SJSA1 (cell line): ENCODE results near the gene SGK1. TPM values are rescaled to one million over a fixed set of nuclear protein-coding genes. Genes with fewer than 3 reads are reported as not detected.
"Not testable (repeated sequence)": the region's sequence is repeated elsewhere in the genome, so short reads cannot be mapped to it uniquely, and the experiment has no call there.

ENCODE experiments used
- DNase-seq, 2 experiments: peaks; one replicate each; pipeline ENCODE4 v3.0.0-alpha.2; 2015 to 2020; ENCODE audit warnings: low spot score in 2 of 2, low read depth in 1 of 2
- H3K27ac ChIP-seq: fragments of 250-450 bp; sonication (Bioruptor Pico); 2 replicates; pipeline ENCODE4 v1.5.1; 2020; ENCODE audit warnings: mild to moderate bottlenecking, moderate library complexity
- H3K27me3 ChIP-seq: fragments of 250-450 bp; sonication (Bioruptor Pico); replicated peaks from 2 replicates; pipeline ENCODE4 v1.5.1; 2020; ENCODE audit warnings: mild to moderate bottlenecking, moderate library complexity
- H3K36me3 ChIP-seq: fragments of 250-450 bp; sonication (Bioruptor Pico); 2 replicates; pipeline ENCODE4 v1.5.1; 2020; ENCODE audit warnings: mild to moderate bottlenecking
- H3K4me1 ChIP-seq: fragments of 250-450 bp; sonication (Bioruptor Pico); replicated peaks from 2 replicates; pipeline ENCODE4 v1.6.1; 2021; ENCODE audit warnings: mild to moderate bottlenecking
- H3K4me3 ChIP-seq: fragments of 250-450 bp; sonication (Bioruptor Pico); 2 replicates; pipeline ENCODE4 v1.5.1; 2020; ENCODE audit warnings: mild to moderate bottlenecking
- H3K9me3 ChIP-seq: fragments of 250-450 bp; sonication (Bioruptor Pico); replicated peaks from 2 replicates; pipeline ENCODE4 v1.5.1; 2020; ENCODE audit warnings: mild to moderate bottlenecking
- total RNA-seq: library from RNA; depleted of rRNA; stranded (reverse); fragments of >200 nt; shearing (Covaris generic); gene quantifications from 2 replicates; pipeline ENCODE4 v1.2.3, GENCODE V29; 2014

Gene SGK1
- total RNA-seq, 1 experiment from 2014 or later = 53.9 TPM

DNA sequence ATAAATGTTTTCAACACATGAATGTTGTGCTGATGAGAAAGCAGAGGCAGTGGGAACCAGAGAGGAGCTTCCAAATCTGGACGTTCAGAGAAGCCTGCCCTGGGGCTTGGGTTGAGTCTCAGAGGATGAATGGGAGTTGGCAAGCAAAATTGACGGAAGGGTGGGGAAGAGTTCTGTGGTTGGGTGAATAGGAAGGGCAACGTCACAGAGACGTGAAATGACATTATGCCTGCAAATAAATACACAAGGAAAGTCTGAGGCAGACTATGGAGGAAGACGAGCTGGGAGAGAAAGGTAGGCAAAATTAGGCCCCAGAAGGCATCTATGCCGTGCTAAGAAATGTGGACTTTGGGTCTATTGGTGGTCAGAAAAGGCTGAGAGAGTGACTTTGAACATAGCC is 25.2 kb upstream of the SGK1 start:
- no peak overlapping the region for H3K27ac ChIP-seq
- H3K9me3 ChIP-seq = no peaks in the 10 kb centered on the region
- no peak overlapping the region for H3K4me3 ChIP-seq
- DNase-seq = no peak
- H3K27me3 ChIP-seq = no peaks in the 10 kb centered on the region
- no peaks in the 10 kb centered on the region for H3K36me3 ChIP-seq
- peaks cover 1% of the 10 kb centered on the region for H3K4me1 ChIP-seq

DNA sequence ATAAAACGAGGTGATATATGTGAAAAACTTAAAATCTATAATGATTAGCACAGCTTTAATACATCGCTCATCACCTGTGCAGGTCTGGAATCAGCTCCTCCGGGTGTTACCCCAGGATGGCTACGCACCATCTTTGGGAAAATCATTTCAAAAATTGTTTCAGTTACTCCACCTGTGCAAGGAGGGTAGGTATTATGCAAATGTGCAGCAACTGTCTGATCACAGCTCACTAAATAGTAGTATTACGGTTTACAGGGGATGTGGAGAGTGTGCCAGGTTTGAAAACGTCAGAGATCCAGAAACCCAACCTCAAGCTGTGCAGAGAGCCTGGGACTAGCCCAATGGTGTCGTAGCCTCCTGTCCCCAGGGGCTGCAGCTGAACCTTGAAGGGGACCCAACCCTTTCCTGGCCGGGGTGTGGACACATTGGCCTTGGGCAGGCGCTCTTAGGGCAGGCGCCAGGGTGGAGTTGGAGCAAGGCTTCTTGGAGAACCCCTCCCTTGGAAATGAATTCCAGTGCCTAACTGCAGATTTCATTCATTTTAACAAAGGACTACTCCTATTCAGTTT is 24.2 kb upstream of the SGK1 start:
- DNase-seq = no peak
- no peaks in the 10 kb centered on the region for H3K27me3 ChIP-seq
- H3K4me3 ChIP-seq = no peak overlapping the region
- no peaks in the 10 kb centered on the region for H3K4me1 ChIP-seq
- H3K27ac ChIP-seq = no peak overlapping the region
- H3K9me3 ChIP-seq = no peaks in the 10 kb centered on the region
- H3K36me3 ChIP-seq = no peaks in the 10 kb centered on the region

DNA sequence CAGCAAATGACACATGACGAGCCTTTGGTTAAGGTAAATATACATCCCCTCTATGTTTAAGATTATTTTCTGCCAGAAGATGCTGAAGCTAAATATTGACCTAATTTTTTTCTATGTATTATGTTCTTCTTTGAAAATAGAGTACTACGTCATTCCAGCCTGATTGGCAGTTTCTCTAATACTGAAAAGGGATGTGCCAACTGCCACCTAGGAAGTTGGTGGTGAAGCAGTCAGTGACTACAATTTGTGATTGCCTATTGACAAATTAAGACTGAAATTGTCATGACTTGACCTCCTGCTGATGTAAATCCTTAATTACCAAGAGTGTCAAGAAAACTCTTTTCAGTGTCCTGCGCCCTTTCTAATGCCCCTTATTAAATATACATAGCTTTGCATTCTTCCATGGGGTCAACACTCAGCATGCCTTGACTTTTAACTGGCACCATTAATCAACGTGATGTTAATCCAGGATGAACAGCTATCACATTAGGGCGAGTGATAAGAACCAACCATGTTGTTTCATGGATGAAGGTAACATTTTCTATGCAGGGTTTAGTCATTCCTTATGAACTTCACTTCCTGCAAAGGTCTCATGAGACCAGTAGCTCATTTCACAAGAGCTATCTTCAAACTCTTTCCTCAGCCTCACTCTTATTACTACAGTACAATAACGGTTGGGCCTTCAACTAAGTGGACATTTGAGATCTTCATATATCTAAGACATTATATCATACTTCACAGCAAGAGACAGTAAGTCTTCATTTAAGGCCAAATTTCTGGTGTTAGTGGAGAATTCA is 22.5 kb upstream of the SGK1 start:
- H3K36me3 ChIP-seq = no peaks in the 10 kb centered on the region
- no peaks in the 10 kb centered on the region for H3K4me1 ChIP-seq
- H3K27me3 ChIP-seq = no peaks in the 10 kb centered on the region
- no peaks in the 10 kb centered on the region for H3K9me3 ChIP-seq
- no peak for DNase-seq
- no peak overlapping the region for H3K27ac ChIP-seq
- H3K4me3 ChIP-seq = no peak overlapping the region

DNA sequence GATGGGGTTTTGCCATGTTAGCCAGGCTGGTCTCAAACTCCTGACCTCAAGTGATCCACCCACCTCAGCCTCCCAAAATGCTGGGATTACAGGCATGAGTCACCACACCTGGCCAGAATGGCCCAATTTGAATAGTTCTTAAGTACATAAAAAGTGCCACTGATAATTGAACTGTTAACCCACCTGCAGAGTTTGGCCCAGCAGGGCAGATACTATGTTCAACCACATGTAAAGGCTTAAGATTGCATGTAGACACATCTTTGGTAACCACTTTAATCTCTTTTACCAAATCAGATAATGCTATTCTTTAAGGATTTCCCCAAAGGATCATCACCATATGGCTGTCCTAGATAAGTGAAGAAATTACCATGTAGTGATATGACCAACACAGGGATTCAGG is 21.3 kb upstream of the SGK1 start:
- DNase-seq = no peak
- no peaks in the 10 kb centered on the region for H3K4me1 ChIP-seq

DNA sequence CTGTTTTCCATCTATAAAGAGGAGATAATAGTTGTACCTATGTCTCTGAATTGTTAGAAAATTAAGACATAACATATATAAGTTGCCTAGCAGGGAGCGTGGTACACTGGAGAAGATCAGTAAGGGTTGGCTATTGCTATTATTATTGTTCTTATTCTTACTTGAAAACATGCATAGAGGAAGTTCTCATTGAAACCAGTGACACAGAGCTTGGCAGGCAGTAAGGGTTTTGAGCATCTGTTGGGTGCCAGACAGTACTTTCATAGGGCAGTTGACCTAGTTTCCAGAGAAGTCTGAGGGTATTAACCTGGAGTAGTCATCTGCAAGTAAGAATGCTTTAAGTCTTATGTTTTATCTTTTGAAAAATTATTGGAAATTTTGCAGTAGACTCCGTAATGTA is 13.3 kb upstream of the SGK1 start:
- Histone ChIP-seq H3K4me1 (no peaks in the 10 kb centered on the region), H3K9me3 (0 out of 2 replicates have a peak, but pooled peaks cover 2% of the 10 kb centered on the region), H3K4me3 (no peak overlapping the region), H3K36me3 (no peaks in the 10 kb centered on the region), H3K27me3 (no peaks in the 10 kb centered on the region), H3K27ac (no peak overlapping the region)
- DNase-seq = no peak

More for the DNA sequence above, 21.3 kb upstream of the SGK1 start:
- H3K27me3 ChIP-seq = no peaks in the 10 kb centered on the region
- no peaks in the 10 kb centered on the region for H3K36me3 ChIP-seq
- no peak overlapping the region for H3K27ac ChIP-seq
- no peak overlapping the region for H3K4me3 ChIP-seq
- H3K9me3 ChIP-seq = no peaks in the 10 kb centered on the region

DNA sequence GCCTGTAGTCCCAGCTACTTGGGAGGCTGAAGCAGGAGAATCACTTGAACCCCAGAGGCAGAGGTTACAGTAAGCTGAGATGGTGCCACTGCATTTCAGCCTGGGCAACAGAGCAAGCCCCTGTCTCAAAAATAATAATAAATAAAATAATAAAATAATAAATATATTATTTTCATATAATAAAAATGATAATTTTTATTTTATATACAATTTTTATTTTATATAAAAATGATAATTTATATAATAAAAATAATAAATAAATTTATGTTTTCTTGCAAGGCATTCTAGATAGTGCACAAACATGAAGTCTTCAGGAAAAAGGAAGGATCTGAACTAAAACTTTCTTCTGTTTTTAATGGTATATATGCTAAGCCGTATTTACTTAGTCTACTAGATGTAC is 12.6 kb upstream of the SGK1 start:
- no peaks in the 10 kb centered on the region for H3K36me3 ChIP-seq
- no peak overlapping the region for H3K4me3 ChIP-seq
- H3K27ac ChIP-seq = no peak overlapping the region
- no peaks in the 10 kb centered on the region for H3K27me3 ChIP-seq
- H3K9me3 ChIP-seq = 0 out of 2 replicates have a peak, but pooled peaks cover 2% of the 10 kb centered on the region
- no peaks in the 10 kb centered on the region for H3K4me1 ChIP-seq
- DNase-seq = no peak

DNA sequence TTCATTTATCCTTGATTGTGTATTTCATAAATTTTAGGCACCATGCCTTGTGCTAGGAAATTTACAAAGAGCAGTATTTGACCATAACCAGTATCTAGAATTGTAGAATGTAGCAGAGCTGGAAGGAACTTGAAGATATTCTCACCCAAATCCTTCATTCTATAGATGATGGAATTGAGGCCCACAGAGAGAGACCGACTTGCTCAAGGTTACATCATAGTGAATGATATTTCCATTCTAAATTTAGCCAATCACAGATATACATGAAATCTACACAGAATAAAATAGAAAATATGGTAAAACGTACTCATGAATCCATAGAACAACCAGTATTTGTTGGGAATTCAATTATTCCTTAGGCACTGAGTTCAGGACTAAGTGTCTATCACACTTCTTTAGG is 10.9 kb upstream of the SGK1 start:
- no peak for DNase-seq
- Histone ChIP-seq H3K9me3 (0 out of 2 replicates have a peak, but pooled peaks cover 2% of the 10 kb centered on the region), H3K4me1 (no peaks in the 10 kb centered on the region)

DNA sequence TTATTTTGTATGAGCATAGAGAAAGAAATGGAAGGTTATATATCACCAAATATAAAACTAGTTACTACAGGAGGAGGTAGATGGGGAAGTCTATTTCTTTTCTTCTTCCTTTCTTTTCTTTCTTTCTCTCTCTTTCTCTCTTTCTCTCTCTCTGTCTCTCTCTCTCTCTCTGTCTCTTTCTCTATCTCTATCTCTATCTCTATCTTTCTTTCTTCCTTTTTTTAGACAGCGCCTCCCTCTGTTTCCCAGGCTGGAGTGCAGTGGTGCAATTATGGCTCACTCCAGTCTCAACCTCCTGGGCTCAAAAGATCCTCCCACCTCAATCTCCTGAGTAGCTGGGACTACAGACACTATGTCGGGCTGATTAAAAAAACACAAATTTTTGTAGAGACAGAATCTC is 10.2 kb upstream of the SGK1 start:
- no peak overlapping the region for H3K27ac ChIP-seq
- no peaks in the 10 kb centered on the region for H3K4me1 ChIP-seq
- no peaks in the 10 kb centered on the region for H3K27me3 ChIP-seq
- H3K36me3 ChIP-seq = no peaks in the 10 kb centered on the region
- DNase-seq = no peak
- H3K9me3 ChIP-seq = 0 out of 2 replicates have a peak, but pooled peaks cover 2% of the 10 kb centered on the region
- no peak overlapping the region for H3K4me3 ChIP-seq

More for the DNA sequence above, 10.9 kb upstream of the SGK1 start:
- Histone ChIP-seq H3K27me3 (no peaks in the 10 kb centered on the region), H3K27ac (no peak overlapping the region), H3K4me3 (no peak overlapping the region), H3K36me3 (no peaks in the 10 kb centered on the region)

DNA sequence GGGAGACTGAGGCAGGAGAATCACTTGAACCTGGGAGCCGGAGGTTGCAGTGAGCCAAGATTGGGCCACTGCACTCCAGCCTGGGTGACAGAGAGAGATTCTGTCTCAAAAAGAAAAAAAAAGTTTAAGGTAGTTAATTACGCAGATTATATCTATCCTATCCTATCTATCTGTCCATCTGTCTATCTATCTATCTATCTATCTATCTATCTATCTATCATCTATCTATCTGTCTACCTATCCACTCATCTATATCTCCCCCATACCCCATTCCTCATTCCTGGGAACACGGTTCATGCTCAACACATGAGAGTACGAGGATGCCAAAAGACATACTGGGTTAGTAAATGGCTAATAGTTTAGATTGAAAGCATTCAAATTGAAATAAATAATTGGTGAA is 8.3 kb upstream of the SGK1 start:
- not testable (repeated sequence) for DNase-seq, H3K4me3 ChIP-seq, H3K9me3 ChIP-seq, H3K27me3 ChIP-seq, H3K27ac ChIP-seq, H3K4me1 ChIP-seq, H3K36me3 ChIP-seq

DNA sequence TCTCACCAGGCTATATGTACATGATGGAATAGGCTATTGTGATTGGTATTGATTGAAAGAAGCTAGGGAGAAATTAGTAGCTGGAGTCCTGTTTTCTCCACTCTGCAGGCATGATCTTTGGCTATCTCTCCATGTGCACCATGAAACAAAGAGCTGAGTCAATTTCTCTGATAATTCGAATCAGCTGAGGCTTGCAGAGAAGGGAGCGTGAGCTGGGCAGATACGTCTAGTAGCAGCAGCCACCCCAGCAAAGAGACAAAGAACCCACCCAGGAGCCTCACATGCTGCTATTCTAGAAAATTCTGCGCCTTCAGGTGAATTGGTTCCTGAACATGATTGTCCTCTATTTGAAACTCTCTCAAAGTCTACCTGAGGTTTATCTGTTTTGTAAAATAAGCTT is 6.9 kb upstream of the SGK1 start:
- Histone ChIP-seq H3K9me3 (0 out of 2 replicates have a peak, but pooled peaks cover 2% of the 10 kb centered on the region), H3K27me3 (no peaks in the 10 kb centered on the region), H3K4me3 (no peak overlapping the region), H3K27ac (no peak overlapping the region), H3K36me3 (no peaks in the 10 kb centered on the region), H3K4me1 (no peaks in the 10 kb centered on the region)
- no peak for DNase-seq

DNA sequence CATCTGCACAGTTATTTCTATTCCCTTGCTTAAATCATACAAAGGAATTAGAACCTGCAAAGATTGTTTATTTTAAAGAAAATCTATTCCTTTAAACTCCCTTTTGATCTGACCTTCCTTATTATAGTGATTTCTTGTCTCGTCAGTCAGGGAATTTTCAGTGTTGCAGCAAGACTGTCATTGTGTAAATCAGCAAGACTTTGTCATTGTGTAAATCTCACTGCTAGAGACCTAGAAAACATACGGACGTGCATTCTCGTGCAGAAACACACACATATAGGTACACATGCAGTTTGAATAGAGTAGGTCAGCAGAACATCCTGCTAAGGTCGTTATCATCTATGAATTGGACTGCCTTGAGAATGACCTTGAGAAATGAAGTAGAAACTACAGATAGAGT is 6.2 kb upstream of the SGK1 start:
- Histone ChIP-seq H3K27ac (no peak overlapping the region), H3K27me3 (no peaks in the 10 kb centered on the region), H3K4me3 (no peak overlapping the region), H3K36me3 (no peaks in the 10 kb centered on the region), H3K4me1 (no peaks in the 10 kb centered on the region), H3K9me3 (0 out of 2 replicates have a peak, but pooled peaks cover 2% of the 10 kb centered on the region)
- DNase-seq = no peak

DNA sequence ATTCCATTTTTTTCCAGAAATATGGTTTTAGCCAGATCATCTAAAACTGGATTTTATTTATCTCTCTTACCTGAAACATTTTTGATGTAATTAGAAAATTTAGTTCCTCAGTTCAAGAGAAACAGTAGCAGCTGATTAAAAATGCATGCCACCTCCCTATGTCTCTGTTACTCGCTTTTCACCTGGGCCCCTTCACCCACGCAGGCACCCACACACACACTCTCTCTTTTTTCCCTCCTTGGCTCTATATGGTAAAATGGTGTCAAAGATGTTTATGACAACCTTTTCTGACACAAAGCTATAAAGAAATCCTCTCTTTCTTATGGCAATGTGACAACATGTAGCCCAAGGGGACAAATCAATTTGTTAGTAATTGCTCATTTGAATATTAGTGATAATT is 5.8 kb upstream of the SGK1 start:
- Histone ChIP-seq H3K36me3 (no peaks in the 10 kb centered on the region), H3K9me3 (0 out of 2 replicates have a peak, but pooled peaks cover 2% of the 10 kb centered on the region), H3K27ac (no peak overlapping the region), H3K4me3 (no peak overlapping the region), H3K4me1 (no peaks in the 10 kb centered on the region), H3K27me3 (no peaks in the 10 kb centered on the region)
- DNase-seq = no peak

DNA sequence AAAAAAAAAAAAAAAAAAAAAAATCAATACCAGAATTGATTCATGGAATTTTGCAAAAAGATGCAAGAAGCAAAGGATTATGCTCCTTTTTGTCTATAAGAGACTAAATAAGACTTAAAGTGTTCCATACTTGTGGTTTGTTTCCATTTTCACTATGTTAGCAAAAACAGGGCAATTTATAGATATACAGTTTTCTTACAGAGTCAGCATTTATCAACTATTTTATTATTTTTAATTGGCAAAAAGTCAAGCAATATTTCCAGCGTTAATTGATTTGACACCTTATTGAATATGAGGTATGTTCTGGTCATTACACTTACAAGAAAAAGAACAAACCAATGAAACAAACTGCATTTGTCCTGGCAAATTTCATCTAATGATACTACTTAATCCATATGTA is 5.4 kb upstream of the SGK1 start:
- Histone ChIP-seq H3K36me3 (no peaks in the 10 kb centered on the region), H3K4me1 (no peaks in the 10 kb centered on the region), H3K4me3 (no peak overlapping the region), H3K9me3 (0 out of 2 replicates have a peak, but pooled peaks cover 2% of the 10 kb centered on the region), H3K27ac (no peak overlapping the region), H3K27me3 (no peaks in the 10 kb centered on the region)
- no peak for DNase-seq

DNA sequence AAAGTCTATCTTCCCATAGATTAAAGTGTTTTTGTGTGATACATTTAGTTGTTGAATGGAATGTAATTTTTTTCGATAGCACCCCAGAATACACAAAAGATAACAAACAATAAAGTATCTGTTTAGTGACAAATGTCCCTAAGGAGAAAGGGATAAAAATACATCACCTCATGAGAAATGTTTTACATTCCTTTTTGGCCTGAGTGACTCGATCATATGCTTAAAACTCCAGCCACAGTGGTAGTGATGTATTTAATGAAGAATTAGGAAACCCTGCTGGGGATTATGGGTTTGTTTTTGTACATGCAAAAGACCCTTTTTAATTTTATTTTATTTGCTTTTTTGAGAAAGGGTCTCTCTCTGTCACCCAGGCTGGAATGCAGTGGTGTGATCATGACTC is 4.3 kb upstream of the SGK1 start:
- DNase-seq = peak in 1 of 2 experiments; percentile 22
- Histone ChIP-seq H3K4me3 (no peak overlapping the region), H3K9me3 (0 out of 2 replicates have a peak, but pooled peaks cover 2% of the 10 kb centered on the region), H3K27me3 (no peaks in the 10 kb centered on the region), H3K36me3 (no peaks in the 10 kb centered on the region), H3K4me1 (0 out of 2 replicates have a peak, but pooled peaks cover 3% of the 10 kb centered on the region), H3K27ac (no peak overlapping the region)
